Measurements from ENCODE around the gene KIRREL3.
A peak's percentile ranks its signal among the peaks of the same experiment; 100 is the strongest.

Gene KIRREL3

DNA sequence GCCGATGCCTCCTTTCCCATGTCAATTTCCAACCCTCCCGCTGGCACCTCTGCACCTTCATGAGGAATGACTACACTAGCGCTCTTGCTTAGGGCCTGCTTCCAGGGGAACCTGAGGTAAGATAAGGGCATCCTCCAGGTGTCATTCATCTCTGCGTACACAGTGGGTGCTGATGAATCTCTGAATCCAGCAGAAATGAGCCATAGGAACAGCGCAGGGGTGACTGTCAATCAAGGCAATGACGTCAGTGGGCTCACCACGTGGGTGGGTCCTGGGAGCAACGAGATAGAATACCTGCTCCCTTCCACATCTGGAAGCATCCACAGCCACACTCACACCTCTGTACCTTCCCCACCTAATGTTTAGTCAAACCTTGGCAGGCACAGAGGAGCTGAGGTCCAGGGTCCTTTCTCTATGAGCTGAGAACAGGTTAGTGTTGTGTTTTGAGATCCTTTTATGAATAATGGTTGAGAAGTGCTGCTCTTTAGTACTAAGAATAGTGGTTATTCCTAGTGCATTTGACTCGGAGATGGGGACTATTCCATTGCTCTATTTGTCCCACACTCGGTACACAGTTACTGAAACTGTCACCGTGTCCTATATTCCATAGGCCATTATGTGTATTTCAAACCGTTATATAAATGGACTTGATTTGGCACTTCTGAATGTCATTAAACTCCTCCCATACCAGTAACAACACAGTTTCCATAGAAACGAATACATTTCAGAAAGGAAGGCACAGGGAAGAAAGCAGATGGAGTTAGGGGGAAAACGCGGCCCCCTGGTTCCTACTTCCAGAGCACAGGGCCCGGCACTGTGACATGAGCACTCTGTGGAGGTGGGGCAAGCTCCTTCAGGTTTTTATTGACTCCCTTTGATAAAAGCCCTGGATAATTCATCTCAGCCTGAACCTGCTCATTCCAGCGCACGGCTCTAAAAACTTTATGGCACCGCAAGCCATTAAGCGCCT, 451.7 kb downstream of the KIRREL3 start:
- no peak for DNase-seq

DNA sequence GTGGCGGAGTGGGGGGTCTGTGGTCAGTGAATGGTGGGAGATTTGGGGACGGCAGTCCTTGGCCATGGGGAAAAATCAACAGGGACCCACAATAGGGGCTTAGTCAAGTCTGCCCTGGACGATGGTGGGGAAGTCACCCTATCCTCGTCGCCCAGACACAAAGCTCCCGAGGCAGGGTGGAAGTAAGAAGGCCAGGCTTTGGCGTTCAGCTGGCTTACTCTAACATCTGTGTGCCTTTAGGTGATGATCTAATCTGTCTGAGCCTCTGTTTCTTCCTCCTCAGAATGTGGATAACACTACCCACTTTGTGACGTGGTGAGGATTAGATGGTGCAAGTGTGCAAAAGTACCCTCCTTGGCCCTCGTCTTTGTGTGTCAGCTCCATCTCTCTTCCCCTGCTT, 452.9 kb downstream of the KIRREL3 start:
- DNase-seq, result no peak

DNA sequence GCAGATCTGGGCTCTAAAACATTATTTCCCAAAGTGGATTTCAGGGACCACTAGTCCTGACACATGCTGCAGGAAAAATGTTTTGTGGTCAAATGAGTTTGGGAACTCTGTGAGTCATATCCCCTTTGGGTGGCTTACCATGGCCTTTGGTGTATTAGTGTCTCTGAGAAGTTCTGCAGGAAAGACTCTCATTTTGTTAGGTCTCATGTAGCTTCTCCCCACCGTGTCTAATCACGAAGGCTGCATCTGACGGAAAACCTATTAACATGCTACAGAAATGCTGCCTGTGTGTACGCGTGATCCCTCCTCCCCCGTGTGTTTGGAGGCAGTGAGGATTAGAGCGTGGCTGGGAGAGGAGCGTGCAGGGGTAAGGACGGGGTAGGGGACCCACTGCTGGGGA, 453.4 kb downstream of the KIRREL3 start:
- DNase-seq, result no peak

DNA sequence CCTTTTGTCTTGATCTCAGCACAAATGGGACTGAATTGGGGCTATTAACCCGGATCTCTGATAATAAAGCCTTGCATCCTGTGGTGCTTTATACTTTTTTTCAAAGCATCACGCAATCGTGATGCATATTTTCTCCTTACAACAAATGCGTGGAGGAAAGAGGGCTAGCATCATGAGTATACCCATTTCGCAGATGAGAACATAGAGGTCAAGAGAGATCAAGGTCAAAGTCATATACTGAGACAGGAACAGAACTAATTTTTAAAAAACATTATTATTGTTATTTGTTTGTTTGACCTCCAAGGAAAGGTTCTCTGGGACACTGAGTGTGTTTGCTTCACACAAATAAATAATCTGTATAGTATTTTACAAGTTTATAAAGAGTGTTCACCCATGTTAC, 453.9 kb downstream of the KIRREL3 start:
- no peak for DNase-seq

DNA sequence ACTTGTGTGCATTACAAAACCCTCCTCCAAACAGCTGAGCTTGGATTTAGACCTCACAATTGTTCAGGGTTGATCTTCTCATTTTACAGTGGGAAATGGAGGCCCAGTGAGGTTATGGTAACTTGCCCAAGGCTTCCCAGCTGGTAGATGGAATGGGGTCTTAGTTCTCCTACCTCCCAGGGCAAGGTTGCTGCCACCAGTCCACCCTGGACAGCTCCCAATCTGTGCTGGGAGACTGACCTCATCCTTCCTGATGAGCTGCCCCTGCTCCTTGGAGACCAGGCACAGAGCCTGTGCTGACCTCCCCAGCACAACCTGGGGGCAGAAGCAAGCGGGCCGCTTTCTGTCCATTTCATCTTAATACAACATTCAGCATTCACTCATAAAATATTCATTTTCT, 454.4 kb downstream of the KIRREL3 start:
- no peak for DNase-seq

DNA sequence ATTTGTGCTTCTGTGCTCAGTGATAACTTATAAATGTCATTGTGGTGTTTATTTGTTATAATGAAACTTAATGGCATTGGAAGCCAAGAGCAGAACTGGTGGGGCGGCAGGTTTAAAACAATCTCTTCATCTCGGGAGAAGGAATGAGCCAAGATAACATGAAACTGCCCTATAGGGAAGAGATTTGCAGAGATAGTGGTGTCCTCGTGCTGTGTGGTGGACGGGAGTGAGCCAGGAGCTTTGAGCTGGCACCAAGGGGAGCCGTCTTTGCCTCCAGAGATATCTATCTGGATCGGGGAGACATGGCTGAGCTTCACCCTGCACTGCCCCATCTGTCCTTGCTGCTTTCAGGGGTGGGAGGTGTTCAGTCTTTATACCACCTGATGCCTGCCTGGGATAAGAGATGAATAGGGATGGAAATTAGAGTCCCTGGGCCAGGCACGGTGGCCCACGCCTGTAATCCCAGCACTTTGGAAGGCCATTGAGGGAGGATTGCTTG, 455.5 kb downstream of the KIRREL3 start:
- DNase-seq, result no peak

DNA sequence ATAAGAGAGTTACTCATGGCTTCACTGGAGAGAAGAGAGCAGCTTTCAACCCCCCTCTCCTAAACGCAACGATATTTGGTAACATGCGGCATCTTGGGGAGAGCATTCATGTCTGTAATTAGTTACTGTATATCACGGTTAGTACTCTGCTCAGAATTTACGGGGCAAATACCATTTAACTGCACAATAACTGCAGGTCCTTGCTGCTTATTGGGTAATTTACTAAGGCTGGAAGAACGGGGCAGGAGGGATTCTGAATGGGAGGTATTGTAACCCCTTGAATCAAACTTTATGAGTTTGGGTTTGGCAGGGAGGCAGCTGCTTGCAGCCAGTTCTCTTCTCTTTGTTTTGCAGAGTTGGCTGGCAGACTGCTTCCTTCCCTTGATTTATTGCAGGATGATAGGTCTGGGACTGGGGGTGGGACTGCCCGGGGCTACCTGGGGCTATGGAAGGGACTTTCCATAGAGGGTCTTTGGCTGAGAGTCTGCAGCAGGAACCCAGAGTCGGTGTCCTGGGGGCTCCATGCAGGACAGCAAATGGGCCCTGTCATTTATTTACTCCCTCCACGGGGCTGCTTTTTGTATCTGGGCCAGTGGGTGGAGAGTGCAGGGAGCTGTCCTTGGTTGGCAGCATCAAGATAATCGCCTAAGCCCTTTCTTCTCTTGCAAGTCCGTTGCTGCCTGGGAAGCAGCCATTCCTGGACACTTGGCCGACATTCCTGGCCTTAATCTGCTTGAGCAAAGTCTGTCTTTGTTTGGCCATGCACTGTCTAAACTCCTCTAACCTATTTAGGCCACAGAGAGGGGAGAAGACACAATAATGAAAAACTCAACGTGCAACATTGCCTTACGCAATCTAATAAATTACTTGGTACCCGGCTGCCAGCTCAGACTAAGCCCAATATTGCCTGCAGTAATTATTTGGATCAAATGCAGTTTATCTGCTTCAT, 456.2 kb downstream of the KIRREL3 start:
- DNase-seq, result peak; percentile 10

DNA sequence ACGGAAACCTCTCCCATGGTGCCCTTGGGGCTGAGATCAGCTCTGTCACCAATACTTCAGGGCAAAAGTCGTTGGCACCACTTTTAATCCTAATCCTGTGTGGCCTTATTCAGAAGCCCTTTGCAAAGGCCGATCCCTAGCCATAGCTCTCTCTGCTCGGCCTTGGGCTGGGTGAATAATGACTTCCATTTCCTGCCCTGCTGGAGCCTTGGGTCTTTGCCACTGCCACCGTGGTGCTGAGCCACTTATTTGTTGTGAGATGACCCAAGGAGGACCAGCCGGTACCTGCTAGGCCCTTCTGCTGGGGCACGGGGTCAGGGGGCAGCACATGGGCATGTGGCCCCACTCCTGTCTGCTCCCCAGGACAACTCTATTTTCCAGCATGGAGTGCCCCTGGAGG, 456.9 kb downstream of the KIRREL3 start:
- no peak for DNase-seq

DNA sequence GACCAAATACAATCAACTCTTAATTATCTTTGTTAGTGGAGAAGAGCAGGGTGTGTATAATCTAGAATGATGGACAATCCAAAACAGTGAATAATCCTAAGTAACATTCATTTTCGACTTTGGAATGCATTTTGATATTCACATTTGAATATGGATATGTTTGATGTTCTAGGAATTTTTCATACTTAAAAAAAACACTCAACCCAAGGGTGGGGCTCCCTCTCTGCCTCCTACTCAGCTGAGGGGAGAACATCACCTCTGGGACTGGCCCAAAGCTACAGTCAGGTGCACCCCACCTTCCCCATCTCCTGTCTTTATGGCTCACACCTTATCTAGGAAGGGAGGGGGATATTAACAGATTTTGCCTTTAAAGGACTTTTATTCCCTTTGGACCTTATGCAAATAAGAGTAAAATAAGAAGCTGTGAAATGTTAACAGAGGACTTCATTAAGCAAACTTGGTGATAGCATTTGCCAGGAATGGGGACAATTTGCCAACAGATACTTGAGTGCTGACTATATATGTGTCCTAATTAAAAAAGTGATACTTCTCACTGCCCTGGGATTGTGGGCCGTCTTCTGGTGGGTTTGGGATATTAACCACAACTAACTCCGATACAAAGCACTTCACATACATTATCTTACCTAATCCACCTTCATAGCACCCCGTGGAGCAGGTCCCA, 458.1 kb downstream of the KIRREL3 start:
- no peak for DNase-seq

DNA sequence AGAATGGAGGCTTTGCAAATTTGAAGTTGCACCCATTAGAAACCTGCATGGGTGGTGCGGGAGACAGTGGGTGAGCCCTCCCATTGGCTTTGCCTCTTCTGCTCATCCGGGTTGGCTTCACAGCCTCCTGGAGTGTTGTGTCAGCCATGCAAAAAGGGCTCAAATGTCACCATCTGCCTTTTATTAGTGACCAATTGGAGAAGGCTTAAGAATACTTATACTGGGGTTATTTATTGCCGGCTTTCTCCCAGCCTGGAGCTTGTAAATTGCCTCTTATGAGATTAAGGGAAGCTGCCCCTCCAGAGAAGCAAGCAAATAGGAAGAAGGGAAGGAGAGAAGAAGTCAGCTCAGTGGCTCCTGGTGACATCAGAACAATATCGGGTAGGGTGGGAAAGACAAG, 462.5 kb downstream of the KIRREL3 start:
- DNase-seq, result no peak

DNA sequence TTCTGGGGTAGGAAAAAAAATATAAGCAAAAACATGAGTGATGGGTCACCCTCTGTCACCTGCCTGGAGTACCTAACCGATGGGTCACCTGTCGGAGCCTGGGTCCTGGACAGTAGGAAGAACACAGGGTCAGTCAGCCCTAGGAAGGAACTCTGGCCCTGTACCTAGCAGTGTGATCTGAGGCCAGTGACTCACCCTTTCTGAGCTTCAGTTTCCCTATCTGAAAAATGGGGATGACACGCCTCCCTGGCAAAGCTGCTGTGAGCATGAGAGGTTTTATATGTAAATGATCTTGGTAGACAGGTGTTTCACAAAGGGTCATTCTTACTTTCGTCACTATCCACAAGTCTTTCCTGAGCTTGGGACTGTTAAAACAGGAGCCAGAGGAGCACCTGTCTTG, 463.1 kb downstream of the KIRREL3 start:
- no peak for DNase-seq

DNA sequence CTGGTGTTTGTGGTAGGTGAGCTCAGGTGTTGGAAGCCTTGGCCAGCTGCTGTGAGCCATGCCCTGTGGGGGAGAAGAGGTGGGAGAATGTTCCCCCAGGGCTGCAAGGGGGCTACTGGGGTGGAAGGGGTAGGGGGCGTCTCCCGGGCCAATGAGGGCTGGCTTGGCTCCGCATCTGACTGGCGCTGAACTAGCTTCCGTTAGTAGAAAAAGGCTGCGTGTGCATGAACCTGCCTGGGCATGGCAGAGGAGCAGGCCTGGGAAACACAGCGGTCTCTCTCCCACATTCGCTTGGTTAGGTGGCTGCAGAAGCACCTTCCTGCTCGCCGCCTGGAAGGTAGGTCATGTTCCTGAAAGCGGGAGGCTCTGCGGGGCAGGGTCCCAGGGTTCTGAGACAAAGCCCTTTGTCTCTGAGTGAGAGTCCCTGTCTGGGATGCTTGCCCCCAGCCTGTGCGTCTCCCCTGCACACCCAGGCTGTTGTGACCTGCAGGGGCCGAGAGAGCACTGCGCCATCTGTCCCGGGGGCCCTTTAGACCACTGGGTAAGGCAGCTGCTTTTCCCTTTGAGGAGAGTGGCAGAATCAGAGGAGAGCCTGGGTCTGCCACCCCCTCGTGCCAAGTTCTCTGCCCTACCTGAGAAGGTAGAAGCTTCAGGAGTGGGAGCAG, 466.3 kb downstream of the KIRREL3 start:
- no peak for DNase-seq

DNA sequence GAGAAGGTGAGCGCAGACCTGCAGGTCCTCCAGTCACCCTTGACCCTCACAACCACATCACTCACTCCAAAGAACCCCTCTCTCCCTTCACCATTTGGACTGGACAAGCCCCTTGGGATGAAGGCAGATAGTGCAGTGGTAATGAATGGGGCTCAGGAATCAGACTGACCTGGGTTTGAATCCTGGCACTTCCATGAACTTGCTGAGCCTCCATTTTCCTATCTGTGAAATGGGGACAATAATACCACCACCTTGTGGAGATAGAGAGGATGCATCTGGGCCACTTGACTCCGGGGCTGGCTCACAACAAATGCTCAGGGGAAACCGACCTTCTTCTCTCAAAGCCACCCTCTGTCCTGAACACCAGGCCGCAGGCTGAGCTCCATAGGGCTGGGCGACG, 467.0 kb downstream of the KIRREL3 start:
- no peak for DNase-seq

DNA sequence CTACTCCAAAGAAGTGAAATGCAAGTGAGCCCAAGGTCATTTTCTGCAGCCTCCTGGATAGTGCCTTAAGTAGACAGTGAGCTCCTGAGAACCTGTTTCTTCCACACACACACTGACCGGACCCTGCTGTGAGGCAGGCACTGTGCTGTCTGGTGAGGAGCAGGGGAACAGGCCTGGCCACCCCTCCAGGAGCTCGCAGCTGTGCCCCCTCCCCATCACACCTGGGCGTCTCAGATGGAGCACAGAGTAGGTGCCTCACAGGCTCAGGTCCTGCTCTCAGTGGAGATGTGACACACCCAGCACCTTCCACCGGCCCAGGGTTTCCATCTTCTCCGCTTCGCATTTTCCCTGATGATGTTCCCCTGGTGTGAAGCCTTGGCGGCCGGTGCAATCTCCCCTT, 470.2 kb downstream of the KIRREL3 start:
- no peak for DNase-seq

DNA sequence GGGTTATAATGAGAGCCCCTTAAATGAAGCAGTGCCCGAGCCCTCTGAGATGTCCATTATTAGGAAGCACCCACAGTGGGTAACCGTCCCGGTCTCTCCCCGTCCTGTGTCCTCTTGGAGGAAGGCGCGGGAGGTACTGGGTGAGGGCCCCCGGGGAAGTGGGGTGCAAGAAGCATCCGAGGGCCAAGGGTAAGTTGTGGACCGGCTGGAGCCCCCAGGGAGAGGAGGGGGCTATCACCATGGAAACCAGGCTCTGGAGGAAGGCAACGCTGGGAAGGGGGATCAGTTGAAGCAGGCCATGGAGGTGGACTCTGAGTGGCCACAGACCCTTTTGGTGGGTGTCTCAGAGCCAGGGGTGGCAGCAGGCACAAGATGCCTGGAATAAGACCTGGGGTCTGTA, 471.5 kb downstream of the KIRREL3 start:
- no peak for DNase-seq

DNA sequence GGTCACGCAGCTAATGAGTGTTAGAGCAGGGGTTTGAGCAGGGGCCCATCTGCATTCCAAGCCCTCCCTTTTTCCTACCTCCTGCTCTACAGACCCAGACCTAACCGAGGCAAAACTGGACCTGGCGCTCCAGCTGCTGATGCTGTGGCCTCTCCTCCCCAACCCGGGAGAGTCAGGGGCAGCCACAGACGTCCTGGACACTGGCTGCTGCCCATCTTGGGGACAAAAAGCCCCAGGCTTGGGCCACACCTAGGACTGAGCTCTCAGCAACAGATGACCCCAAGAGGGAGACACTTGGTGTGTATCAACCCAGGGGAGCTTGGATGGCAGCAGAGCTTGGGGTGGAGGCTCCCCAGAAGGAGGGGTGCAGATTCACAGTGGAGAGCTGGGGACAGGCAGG, 472.5 kb downstream of the KIRREL3 start:
- DNase-seq, result no peak

DNA sequence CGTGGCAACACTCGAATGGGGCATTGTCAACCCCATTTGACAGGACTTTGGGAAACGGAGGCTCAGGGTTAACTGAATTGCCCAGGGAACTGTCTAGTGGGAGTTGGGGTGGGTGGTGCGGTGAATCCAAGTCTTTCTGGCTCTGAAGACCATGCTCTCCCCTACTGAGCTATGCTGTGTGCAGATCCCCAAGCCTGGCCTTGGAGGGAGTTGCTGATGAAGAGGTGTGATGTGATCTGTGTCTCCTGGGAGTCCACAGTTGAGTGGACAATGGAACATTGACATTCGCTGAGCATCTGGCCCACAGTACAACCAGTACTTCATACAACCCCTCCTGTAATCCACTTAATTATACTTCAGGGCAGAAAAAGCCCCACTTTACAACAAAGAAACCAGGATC, 472.9 kb downstream of the KIRREL3 start:
- no peak for DNase-seq

DNA sequence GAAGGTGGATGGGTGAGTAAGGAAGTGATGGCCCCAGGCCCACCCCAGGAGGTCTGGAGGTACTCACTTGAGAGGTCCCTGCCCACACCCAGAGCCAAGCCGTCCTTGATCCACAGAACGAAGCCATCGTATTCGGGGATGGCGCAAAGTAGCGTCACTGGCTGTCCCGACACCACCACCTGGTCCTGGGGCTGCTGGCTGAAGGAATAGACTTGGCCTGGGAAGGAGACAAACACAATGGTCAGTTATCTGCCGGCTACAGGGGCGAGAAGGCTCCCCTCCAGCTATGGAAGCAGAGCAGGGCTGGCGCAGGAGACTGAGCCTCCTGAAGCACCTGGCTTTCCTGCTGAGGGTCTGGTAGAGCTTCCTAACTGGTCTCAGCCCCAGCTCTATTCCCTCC, 474.1 kb downstream of the KIRREL3 start:
- no peak for DNase-seq

DNA sequence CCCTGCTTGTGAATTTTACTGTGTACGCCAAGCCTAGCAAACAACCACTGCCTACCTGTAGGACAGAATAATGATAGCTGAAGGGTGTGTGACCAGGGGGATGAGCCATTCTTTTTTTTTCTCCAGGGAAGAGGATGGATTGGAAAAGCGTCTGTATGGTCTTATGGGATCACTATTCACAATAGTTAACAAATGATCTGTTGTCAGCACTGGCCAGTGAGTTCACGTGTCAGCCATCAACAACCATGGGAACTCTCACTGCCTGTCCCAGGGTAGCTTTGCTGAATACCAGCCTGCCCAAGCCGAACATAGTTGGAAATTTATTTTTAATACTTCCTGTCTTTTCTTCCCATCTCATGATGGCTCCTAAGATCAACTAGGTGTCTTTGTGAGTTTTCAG, 474.9 kb downstream of the KIRREL3 start:
- no peak for DNase-seq

DNA sequence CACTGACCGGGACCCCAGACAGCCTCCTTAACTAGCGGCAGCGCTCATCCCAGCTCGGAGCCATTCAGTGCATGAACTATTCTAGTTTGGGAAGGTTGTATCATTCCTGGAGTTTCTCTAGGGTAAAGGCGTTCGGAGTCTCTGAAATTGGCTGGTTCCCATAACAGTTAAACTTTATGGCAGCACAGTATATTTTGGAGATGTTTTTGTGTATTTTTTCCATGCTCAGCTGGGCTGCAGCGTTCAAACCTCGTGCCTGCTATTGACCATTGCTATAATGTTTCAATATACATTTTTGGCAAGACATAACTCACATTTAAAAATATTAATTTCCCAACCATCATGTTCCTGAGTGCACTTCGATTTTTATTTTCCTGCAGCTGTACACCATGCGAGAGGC, 475.4 kb downstream of the KIRREL3 start:
- no peak for DNase-seq

DNA sequence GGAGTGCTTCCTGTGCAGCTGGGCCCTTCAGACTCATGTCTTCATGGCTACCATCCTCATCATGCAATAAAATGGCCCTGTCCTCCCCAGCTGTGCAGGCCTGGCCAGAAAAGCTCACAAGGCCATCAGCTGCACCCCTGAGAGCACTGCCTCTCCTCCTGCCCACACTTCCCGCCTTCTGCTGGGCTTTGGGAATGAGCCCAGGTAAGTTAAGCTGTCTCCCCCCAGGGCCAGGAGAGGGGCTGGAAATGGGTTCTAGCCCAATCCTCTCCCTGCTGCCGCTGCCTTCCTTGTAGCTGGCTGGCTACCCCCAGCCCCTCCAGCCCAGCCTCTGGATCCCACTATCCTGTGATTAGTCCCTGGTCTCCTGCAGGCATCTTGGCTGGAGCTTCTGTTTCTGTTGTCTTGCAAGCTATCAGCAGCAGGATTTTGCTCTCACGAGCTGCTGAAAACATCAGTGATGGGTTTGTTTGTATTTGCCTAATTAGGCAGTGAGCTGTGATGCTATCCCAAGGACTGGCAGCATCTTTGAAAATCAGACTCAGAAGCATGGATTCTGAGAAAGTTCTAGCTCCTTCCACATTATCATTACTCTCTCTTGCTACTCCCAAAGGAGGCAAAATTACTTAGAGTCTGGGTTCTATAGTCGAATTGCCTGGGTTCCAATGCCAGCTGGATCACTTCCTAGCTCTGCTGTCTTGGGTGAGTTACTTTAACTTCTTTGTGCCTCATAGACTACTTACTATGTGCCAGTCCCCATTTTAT, 476.9 kb downstream of the KIRREL3 start:
- DNase-seq, result no peak

DNA sequence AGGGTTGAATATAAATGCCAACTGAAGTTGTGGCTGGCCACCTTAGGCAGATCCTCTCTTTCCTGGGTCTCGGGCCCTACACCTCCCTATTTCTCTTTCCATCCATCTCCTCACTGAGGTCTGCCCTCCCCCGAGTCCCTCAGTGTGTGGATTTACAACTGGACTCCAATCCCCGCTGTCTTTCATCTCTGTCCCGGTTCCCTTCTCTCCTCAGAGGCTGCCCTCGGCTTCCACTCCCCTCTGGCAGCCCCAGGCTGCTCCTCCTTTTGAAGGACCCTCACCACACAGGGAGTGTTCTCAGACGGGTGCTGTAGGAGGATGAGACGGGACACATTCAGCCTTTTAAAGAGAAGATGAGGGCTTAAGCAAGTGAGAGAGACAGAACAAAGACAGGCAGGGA, 478.0 kb downstream of the KIRREL3 start:
- DNase-seq, result no peak

Data from NCI-H1694 treated with DMSO at 0.1 percent for 48 hours (cell line).